Esophagus squamous epithelium (tissue), 4 donors: Measurements from ENCODE around the gene FKBP11.

ENCODE experiments used
- CTCF ChIP-seq, 6 experiments: fragments of 450-650 bp in 4 of 6; fragments of 200-600 bp in 2 of 6; sonication (generic) in 2 of 6; IDR thresholded peaks; one replicate each; pipeline ENCODE4 v1.5.1; 2016 to 2019; ENCODE audit warnings: antibody characterized with exemption in 6 of 6, mild to moderate bottlenecking in 4 of 6, moderate library complexity in 4 of 6
- POLR2A ChIP-seq, 4 donors: fragments of 450-650 bp; IDR thresholded peaks; one replicate each; pipeline ENCODE4 v1.6.1; 2017; ENCODE audit warnings: antibody characterized with exemption in 4 of 4, mild to moderate bottlenecking in 4 of 4, moderate library complexity in 3 of 4

DNA sequence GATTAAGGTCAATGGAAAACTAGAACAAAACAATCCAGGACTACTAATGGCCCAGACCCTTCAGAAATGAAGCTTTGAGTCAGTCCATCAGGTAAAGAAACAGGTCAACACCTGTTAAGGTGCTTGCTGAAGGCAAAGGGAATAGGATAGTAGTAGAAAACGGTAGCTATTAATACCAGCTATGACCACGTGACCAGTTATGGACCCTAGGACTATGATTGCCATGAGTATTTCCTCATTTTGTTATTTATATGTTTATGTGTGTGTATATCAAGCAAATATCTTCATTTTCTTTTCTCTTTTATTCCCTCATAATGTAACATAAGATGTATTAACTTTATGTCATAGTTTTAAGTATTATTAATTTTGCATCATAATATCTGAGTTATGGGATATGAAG lies 25.6 kb downstream of the FKBP11 start:
- TF ChIP-seq POLR2A (IDR thresholded peaks at IDR 0.05), result no peak
- no peak for TF ChIP-seq CTCF (IDR thresholded peaks at IDR 0.05)
